Neutrophil (primary cell): ENCODE data around the gene DOHH.
A peak's percentile ranks its signal among the peaks of the same experiment; 100 is the strongest.

ENCODE experiments used
- H3K27ac ChIP-seq: fragments of 200-600 bp; sonication (generic); 2 replicates; pipeline ENCODE4 v1.5.1; 2016; ENCODE audit warnings: mild to moderate bottlenecking, moderate library complexity
- H3K27me3 ChIP-seq: fragments of 200-600 bp; sonication (generic); 2 replicates; pipeline ENCODE4 v1.6.0; 2016; ENCODE audit warnings: mild to moderate bottlenecking
- H3K36me3 ChIP-seq: fragments of 200-600 bp; sonication (generic); 2 replicates; pipeline ENCODE4 v1.5.1; 2017
- H3K4me1 ChIP-seq, 2 experiments: fragments of 200-600 bp in 1 of 2; sonication (generic) in 1 of 2; 1 replicate in 1 of 2; 2 replicates in 1 of 2; pipeline versions ENCODE4 v1.5.1 to v1.6.1; 2013 to 2016; ENCODE audit warnings: low read depth in 1 of 2, low read length in 1 of 2, mild to moderate bottlenecking in 1 of 2, moderate library complexity in 1 of 2; ENCODE audit not compliant: control insufficient read depth in 1 of 2, insufficient read depth in 1 of 2
- H3K4me3 ChIP-seq, 2 experiments: fragments of 200-600 bp in 1 of 2; sonication (generic) in 1 of 2; 1 replicate in 1 of 2; 2 replicates in 1 of 2; pipeline ENCODE4 v1.5.1; 2013 to 2016; ENCODE audit warnings: low read depth in 1 of 2, low read length in 1 of 2, mild to moderate bottlenecking in 1 of 2, moderate library complexity in 1 of 2
- H3K9me3 ChIP-seq: fragments of 200-600 bp; sonication (generic); 2 replicates; pipeline ENCODE4 v1.5.1; 2016
- CTCF ChIP-seq: fragments of 200-600 bp; sonication (generic); IDR thresholded peaks from 2 replicates; pipeline ENCODE4 v1.5.1; 2016; ENCODE audit warnings: antibody characterized with exemption

DOHH gene

GRCh38 chr19:3475449-3475848, 25.0 kb downstream of the DOHH start:
- Histone ChIP-seq H3K27ac (no peak overlapping the region), H3K36me3 (no peaks in the 10 kb centered on the region), H3K4me3 (no peak overlapping the region), H3K4me1 (peaks cover 3 to 17% of the 10 kb centered on the region in 2 experiments), H3K9me3 (no peaks in the 10 kb centered on the region), H3K27me3 (no peaks in the 10 kb centered on the region)
- TF ChIP-seq CTCF, result no peak

DNA sequence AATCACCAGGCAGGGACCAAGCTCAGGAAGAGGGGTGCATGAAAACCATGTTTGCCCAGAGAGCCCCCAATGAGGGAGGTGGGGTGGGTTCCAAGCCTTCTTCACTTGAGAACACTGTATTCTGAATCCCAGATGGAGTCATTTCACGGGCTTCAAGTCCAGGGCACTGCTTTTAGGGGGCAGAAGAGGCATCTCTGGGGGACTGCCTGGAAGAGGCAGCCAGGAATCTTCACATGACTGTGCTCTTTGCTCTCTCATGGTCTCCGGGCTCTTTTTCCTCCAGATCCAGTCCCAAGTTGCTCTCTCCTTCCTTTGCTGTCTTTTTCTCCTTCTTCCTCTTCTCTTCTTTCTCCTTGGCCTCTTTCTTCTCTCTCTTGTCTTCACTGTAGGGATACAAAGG, 25.9 kb downstream of the DOHH start:
- no peak for TF ChIP-seq CTCF
- H3K4me3 ChIP-seq, result no peak overlapping the region
- H3K27ac ChIP-seq, result no peak overlapping the region

GRCh38 chr19:3474010-3474409, 26.5 kb downstream of the DOHH start:
- no peaks in the 10 kb centered on the region for H3K27me3 ChIP-seq
- H3K4me1 ChIP-seq, result peaks cover 0 to 6% of the 10 kb centered on the region in 2 experiments
- no peaks in the 10 kb centered on the region for H3K9me3 ChIP-seq
- no peak overlapping the region for H3K4me3 ChIP-seq
- no peak overlapping the region for H3K27ac ChIP-seq
- no peak for TF ChIP-seq CTCF
- no peaks in the 10 kb centered on the region for H3K36me3 ChIP-seq

More for the DNA sequence above, 25.9 kb downstream of the DOHH start:
- Histone ChIP-seq H3K9me3 (no peaks in the 10 kb centered on the region), H3K27me3 (no peaks in the 10 kb centered on the region), H3K4me1 (peaks cover 3 to 10% of the 10 kb centered on the region in 2 experiments), H3K36me3 (no peaks in the 10 kb centered on the region)

DNA sequence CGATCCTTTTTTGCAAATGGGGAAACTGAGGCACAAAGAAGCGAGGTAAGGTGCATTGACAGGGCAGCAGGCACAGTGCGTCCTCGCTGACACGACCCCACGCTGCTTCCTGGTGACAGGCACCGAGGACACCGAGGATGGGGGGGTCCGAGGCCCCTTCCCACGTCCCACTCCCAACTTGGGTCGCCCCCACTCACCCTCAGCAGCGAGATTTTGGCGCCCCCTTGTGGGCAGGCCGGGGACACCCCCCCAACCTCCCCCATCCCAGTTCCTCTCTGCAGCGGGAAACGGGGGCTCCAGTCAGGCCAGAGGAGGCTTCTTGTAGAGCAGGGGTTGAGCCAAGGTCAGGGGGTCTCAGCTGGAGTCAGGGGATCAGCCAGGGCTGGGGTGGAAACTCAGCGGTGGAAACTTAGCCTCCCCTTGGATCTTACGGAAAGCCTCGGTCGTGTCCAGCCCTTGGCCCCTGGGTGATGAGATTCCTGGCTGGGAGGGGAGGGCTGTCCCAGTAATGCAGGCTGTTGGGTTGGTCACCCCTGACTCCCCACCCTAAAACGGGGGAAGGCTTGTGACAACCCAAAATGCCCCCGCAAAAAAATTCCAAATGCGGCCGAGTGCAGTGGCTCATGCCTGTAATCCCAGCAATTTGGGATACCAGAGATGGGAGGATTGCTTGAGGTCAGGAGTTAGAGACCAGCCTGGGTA, 28.4 kb downstream of the DOHH start:
- Histone ChIP-seq H3K9me3 (no peaks in the 10 kb centered on the region), H3K27me3 (no peaks in the 10 kb centered on the region), H3K27ac (no peak overlapping the region), H3K4me3 (no peak overlapping the region), H3K36me3 (no peaks in the 10 kb centered on the region), H3K4me1 (no peaks in the 10 kb centered on the region)
- peak; percentile 59 for TF ChIP-seq CTCF

- no peaks in the 10 kb centered on the region for H3K4me1 ChIP-seq
- H3K27me3 ChIP-seq, result no peaks in the 10 kb centered on the region
- no peaks in the 10 kb centered on the region for H3K9me3 ChIP-seq
- H3K36me3 ChIP-seq, result peaks cover 4% of the 10 kb centered on the region
- no peak for TF ChIP-seq CTCF
- H3K4me3 ChIP-seq, result no peak overlapping the region
- no peak overlapping the region for H3K27ac ChIP-seq
Observed at GRCh38 chr19:3470500-3471128, 29.9 kb downstream of the DOHH start.
